ENCODE measurements around the gene ETS1.

Gene ETS1

DNA sequence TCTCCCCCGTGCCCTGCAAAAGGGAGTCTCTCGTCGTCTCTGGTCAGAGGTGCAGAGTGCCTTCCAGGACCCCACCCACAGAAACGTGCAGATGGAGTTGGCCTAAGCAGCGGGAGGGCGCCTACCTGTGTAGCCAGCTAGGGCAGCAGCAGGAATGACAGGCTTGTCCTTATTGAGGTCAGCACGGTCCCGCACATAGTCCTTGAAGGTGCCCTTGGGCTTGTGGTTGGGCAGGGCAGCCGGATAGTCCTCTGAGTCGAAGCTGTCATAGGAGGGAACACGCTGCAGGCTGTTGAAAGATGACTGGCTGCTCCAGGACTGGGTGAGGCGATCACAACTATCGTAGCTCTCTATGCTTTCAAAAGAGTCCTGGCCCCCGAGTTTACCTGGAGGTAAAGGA lies 107.3 kb downstream of the ETS1 start:
- no peak for DNase-seq (ENCODE audit: low read depth)

DNA sequence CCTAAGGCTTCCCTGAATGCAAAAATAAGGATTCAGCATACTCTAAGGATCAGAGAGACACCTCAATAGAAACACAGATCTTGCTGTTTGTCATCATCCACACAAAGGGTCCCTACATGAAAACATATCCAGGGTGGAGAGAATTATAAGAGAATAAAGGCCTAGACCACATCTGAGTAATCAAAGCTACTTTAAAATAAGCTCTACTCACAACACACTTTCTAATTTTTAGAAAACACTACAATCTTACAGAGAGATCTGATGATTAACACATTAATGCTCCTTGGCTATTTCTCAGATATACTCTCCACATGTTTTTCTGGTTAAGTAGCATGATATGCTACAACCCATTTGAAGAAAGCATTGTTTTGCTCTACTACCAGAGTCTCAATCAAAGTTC lies 108.2 kb downstream of the ETS1 start:
- DNase-seq (ENCODE audit: low read depth), result no peak

DNA sequence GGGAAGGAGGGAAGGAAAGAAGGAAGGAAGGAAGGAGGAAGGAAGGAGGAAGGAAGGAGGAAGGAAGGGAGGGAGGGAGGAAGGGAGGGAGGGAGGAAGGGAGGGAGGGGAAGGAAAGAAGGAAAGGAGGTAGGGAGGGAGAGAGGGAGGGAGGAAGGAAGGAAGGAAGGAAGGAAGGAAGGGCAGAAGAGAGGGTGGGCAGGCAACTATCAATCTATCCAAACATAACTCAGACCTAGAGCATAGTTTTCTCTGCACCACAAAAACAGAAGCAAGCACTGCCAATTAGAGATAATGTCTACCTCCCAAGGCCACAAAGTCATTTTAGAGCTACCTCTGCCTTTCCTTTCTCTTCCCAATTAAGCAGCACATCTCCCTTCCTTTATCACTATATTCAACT lies 109.1 kb downstream of the ETS1 start:
- no peak for DNase-seq (ENCODE audit: low read depth)

DNA sequence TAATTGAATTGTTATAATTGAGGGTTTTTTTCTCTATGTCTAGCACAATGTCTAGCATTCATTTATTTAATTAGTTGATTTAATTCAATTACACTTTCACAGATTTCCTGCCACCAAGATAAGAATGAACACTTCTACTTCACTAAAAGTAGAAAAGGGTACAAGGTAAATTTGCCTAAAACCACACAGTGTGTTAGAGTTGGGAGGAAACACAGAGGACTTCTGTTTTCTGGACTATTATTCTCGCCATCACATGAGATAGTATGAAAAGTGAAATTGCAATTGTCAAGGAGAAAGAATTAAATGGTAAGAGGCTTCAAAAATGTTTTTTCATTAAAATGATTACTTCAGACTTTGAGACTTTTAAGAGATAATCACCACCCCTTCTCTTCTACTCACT lies 109.5 kb downstream of the ETS1 start:
- no peak for DNase-seq (ENCODE audit: low read depth)

DNA sequence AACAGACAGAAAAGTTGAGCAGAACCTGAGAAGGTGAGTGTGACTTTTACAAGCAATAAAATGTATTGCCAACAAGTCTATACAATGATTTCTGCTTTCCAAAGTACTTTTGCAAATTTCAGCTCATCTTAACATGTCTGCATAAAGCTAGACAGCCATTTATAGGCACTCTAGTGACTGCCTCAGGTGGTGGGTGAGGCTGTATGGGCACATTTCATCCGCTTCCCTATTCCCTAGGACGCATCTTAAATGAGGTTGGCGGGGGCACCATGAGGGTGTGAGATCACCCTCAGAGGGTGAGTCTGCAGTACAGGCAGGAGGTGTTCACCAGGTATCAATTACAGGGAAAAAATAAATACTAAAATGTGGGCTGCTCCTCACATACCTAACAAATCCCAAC lies 110.1 kb downstream of the ETS1 start:
- no peak for DNase-seq (ENCODE audit: low read depth)

DNA sequence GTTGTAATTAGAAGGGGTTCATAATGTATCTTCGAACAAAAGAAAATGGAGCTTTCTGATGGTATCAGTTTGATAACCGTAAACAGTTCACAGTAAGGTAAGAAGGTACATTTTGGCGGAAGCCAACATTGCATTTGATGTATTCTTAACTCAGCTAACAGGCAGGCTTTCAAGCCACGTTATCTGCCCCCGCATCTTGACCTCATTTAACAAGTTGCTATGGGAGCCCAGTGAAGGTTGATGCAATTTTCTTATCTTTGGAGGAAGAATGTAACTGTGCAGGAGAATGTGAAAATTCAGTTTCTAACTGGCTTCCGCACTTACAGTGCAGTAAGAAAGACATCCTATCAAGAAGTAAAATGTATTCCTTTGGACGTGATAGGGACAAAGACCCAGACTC lies 110.6 kb downstream of the ETS1 start:
- DNase-seq (ENCODE audit: low read depth), result peak; percentile 79

DNA sequence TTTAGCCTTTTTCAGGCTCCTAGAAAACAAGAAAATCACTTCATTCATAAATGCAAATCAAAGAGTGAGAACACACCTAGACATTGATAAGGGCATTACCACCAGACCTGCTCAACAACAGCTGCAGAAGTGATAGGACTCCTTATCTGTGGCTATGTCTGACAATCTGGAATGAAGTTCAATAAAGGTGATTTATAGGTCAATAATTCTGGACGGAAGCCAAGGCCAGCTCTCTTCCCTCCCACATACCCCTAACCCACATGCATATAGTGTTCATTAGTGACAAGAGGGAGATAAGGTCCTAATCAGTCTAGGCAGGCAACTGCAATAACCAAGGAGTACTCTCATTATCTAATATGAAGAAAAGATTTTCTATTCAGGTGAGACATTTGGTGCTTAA lies 111.3 kb downstream of the ETS1 start:
- no peak for DNase-seq (ENCODE audit: low read depth)

DNA sequence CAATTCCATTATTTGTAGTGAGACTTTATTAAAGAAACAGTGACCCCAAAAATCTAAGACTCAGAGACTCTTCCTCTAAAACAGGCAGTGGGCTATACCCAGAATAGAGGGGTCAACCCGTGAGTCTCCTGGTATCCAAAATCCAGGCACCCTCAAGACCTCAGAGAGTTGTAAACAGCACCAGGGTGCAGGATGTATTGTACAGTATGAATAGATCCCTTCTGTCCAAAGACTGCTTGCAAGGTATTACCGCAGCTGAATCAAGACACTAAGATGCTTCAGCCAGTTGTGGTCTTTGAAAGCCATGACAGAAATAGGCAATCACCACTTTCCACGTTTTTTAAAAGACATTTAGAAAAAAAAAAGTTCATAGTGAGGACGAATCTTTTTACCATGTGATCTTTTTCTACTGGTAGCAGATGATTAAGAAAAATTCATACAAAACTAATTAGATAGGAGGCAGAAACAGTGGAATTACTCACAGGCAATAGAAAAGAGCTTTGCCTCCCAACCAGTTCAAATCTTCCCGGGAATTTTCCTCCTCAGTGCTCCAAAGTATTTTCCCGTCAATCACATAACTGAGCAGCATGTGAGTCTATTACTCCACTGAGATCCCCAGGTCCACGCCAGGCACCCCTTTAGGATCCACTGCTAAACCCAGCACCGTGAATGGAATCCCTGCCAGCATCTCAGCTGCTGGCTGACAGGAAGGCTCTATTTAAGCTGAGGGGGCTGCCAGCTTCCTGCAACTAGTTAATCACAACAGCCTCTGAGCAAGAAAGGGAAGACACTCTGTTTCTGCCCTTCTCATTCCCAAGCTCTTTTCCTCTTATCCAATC lies 113.1 kb downstream of the ETS1 start:
- no peak for DNase-seq (ENCODE audit: low read depth)

DNA sequence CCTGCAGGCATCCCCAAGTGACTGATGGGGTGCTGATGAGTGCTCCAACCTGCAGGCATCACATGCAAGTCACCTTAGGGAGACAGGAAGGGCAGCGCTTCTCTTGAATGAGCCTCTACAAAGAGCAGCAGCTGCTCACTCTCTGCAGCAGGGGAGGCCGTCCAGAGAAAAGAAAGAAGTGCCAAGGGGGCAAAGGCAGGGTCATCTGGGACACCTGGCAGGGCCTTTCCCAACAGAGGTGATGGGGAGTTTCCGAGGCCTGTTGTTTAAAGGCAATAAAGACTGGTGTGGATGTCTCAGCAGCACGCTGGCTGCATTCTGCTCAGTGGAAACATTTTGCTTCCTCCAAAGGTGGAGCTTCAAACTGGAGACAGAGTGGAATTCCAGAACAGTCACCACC lies 113.7 kb downstream of the ETS1 start:
- DNase-seq (ENCODE audit: low read depth), result no peak

DNA sequence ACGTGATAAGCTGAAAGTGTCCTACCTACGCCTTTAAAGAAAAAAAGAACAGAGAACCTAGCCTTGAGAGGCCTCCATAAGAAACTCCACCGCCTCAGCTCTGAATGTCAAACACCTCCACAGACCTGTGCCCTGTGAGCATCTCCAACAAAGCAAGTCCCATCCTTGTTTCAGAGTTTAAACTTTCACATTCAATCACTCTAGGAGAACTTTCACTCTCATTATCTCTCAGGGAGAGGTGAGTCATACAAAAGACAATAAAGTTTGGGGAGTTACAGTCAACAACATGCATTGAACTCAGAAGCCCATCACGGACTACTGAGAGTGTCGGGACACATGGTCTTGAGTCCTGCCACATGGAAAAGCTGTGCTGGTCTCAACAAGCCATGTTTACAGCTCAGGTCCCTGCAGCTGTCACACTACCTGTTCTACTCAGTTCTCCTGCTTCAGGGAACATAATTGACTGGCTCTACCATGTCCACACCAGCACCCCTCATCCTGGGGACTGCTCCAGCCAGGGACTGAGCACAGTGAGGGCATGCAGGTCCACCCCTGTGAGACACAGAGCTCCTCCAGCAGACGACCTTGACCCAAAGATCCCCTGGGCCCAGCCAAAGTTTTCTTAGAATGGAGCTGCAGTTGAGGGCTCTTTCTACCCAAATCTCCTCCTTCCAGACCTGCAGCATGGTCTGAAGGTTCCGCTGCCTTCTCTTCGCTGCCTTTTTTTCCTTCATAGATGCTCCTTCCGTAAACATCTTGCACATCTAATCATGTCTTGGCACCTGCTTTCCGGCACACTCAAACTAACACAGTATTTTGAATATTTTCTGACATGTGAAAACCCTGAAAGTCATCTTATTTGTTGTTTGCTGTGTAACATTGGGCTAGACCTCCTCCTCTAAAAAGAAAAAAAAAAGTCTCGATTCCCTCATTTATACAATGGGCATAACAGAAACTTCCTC lies 114.9 kb downstream of the ETS1 start:
- DNase-seq (ENCODE audit: low read depth), result no peak

DNA sequence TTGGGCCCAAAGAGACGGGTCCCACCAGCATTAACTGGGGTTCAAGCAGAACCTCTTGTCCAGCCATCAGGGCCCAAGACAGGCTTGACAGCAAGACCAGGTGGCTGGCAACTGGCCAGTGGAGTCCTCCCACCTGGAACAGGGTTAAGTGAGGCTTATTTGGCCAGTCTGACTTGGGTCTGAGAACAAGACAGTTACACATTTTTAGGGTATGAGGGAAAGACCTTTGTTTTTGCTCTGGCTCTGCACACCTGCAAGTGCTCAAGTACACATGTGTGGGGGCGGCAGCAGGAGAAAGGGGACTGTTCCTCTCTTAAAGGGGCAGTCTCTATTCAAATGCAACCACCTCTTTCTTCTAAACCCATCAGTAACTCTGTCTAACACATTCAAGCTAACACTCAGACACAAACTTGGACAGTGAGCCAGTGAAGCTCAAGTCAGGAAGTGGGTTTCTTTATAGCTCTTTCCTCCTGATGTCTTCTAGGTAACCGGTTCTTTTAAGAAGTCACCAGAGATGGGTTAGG lies 116.2 kb downstream of the ETS1 start:
- no peak for DNase-seq (ENCODE audit: low read depth)

DNA sequence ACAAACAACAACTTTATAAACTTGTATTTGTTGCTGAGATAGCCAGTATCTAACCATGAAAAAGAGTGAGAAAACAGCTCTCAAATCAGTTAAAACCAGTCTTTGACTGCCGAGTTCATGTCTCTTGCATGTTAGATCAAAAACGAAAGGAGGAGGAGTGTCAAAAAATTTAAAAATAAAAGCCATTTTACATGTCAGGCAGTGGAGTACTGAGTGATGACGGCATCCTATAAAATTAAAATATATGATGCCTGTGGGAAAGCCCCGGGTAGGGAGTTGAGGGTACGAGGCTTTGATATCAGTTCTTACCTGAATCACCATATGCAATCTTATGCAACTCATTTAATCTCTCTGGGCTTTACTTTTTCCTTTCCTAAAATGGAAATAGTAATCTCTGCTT lies 117.3 kb downstream of the ETS1 start:
- DNase-seq (ENCODE audit: low read depth), result no peak

DNA sequence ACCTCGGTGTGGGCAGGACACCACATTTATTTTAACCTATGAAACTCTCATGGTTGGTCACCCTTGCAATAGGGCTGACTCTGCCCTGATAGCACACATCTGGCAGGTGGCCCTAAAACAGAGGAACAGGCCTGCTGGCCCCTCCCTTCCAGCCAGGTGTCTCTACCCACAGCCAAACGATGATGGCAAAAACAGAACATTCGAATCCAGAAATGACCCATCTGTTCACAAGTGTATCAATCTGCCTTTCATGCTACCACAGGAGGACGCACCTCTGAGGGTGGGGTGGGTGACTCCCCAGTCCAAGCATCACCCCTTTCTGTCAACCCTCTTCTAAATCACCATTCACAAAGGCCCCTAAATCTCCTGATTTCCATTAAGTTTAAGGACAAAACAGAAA lies 118.1 kb downstream of the ETS1 start:
- no peak for DNase-seq (ENCODE audit: low read depth)

DNA sequence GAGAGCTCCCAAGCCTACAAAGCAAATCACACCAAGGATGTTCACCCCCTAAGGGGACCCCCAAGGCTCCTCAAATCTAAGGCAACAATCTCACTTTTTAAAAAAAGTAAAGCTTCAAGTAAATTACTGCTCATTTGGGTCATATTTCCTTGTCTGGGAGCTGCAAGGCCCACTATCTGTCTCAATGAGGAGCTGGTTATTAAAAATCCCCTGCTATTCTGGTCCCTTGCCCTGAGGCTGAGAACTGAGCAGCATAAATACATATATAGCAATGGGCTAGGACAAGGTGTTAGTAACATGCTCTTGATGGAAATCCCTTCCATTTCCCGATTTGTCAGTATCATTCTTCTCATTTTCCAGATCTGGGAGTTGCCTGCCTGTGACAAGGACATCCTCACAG lies 119.2 kb downstream of the ETS1 start:
- DNase-seq (ENCODE audit: low read depth), result no peak

DNA sequence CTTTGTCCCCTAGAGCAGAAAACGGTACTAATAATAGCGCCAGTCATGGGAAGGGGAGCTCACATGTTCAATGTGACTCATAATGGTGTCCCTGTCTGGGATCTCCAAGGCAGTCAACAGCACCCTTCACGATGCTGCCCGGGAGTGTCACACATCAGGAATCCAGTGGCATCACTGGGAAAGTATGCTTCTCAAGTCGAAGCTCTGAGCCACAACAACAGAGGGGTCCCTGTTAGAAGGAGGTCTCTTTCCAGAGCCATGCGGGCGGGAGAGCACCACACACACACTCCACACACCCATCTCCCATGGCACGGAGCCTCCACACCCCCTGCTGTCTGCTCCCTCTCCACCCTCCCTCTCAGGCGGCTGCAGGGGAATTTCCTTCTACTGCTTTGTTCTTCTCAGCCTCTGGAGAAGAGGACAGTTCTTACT lies 119.7 kb downstream of the ETS1 start:
- peak; percentile 55 for DNase-seq (ENCODE audit: low read depth)

DNA sequence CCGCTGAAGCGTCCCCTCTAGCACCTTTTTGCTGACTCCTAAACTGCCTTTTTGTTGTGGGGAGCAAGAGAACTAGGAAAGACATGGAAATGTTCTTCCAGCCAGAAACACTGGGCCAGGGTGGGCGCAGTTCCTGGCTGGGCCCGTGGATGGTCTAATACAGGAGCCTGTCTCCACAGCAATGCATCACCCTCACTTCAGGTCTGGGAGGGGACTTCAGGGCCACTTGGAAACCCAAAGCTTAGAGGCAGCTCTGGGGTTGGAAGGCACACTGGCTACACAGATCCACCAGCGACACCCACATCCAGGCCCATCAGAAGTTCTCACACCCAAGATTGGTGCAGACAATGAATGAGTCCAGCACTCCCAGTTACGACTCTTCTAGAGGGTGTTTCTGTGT lies 120.3 kb downstream of the ETS1 start:
- no peak for DNase-seq (ENCODE audit: low read depth)

DNA sequence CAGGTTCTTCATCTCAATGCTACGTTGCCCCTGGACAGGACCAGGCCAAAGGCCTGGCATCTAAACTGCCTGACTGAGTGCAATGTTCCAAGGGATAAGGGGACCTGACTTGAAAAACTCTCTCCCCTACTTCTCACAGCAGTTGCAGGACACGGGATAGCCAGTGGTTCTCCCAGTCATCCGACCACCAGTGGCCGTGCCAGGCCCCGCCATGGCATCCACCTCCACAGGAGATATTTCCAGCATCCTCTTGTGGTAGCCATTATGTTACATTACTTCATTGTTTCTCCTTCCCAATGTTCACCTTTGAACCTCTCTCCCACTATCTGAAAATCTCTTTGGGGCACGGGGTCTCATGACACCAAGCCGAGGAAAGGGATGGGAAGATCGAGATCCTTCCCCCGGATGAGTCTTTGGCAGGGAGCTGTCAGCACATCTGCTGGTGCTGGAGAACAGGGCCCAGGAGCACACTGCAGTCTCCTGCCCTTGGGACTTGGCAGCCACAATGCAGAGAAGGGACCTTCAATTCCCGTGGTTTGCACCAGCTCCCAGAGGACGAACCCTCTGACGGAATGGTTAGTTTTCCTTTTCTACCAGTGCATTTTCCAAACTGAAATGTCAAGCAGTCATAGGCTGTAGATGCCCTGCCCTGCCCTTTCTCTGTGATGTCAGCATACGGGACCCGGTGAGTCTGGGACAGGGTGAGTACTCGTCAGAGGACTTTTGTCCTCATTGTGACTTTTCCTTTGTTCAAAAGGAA lies 121.2 kb downstream of the ETS1 start:
- DNase-seq (ENCODE audit: low read depth), result no peak

DNA sequence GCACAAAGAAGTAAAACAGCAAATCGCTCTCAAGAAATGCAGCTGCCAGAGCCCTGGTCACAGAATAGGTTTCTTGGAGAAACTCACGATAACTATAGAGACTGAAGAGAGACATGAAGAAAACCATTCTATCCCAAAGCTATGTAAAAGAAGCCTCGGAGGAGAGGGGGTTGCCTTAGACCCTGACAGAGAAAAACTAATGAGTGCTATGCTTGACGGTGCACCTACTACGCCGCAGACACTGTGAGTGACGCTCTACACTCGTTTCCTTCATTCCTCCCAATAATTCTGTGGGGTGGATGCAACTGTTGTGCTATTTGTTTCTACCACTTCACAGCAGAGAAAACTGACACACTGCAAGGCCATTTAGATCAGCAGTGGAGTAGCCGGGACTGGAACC lies 121.8 kb downstream of the ETS1 start:
- DNase-seq (ENCODE audit: low read depth), result no peak

DNA sequence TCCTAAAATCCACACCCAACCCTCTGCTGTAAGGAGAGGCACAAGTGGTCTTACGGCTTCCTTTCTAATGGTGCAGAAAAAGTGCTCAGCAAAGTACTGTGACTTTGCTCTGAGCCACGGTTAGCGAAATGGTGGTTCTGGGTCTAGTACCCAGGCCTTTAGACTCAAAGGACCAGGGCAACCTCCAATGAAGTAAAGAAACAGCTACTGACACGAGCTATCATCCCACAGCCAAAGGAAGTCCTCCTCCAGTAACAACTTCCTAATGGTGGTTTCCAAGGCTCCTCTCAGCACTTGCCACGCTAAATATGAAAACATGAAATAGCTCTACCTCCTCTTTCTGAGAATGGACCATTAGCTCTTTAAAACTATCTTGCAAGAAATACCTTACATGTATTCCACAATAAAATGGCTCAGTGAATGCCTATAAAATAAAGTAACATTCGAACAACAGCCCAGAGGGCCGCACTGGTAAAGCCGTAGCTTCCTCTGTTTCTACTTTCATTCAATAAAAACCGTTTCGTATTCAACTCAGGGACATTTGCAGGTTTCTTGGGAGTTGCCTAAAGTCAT lies 122.4 kb downstream of the ETS1 start:
- no peak for DNase-seq (ENCODE audit: low read depth)

DNA sequence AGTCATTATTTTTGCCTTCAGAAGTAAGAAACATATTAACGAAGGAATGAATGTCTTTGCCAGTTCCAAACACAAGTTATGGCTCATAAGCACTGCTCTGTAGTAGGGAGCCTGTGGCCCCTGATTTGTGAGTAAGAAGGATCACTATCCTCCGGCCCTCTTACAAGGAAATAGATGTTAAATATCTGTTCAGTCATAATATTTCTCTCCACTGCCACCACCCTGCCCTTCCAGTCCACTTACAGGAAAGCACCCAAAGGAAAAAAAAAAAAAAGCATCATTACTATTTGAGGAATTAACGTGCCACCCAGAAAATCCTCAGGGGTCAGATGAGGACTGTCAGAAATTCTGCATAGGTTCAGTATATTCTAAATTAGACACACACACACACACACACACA lies 123.4 kb downstream of the ETS1 start:
- DNase-seq (ENCODE audit: low read depth), result no peak

DNA sequence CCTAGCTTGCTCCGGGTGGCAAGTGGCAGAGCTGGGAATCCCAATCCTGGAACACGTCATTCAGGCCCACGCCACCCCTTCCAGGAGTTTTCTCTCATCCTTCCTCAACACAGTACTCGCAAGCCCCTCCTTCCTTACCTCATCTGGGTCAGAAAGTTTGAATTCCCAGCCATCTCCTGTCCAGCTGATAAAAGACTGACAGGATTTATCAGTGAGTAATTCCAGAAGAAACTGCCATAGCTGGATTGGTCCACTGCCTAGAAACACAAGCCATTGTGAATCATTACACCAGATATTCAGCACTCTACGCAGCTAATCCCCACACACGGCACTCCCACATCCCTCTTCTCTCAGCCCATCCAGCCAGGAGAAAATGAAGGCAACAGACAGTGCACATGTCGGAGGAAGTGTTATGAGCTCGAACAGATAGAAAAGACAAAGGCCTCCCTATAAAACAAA lies 124.0 kb downstream of the ETS1 start:
- no peak for DNase-seq (ENCODE audit: low read depth)

DNA sequence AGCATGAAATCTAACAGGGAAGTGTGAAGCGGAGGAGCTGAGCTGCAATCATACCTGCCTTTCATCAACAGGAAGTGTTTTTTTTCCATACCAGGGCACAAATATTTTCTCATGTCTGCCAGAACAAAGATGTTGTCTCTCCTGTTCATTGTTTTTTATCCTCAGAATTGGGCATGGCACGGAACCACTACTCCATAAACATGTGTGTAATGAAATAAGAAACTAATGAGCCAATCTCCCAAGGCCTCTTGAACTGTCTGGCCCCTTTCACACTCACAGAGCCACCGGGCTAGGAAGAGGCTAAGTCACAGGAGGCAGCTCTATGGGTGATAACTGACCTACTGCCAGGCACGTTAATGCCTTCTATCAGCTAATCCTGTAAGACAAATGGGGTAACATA lies 124.4 kb downstream of the ETS1 start:
- DNase-seq (ENCODE audit: low read depth), result no peak
